NCI-H2107 (cell line): ENCODE results near the gene FAM110D.

ENCODE experiments used
- DNase-seq: peaks from one replicate; lab custom pipeline; 2025; lab: John Stamatoyannopoulos, UW

The FAM110D gene

GRCh38 chr1:26129778-26130177, 29.1 kb upstream of the FAM110D start:
- DNase-seq: no peak

- DNase-seq: no peak
Observed at GRCh38 chr1:26130695-26131094, 28.2 kb upstream of the FAM110D start.

GRCh38 chr1:26132128-26132833, 26.6 kb upstream of the FAM110D start:
- DNase-seq: no peak

- DNase-seq: no peak
Observed at GRCh38 chr1:26132834-26133167, 26.1 kb upstream of the FAM110D start.

- DNase-seq: no peak
Observed at GRCh38 chr1:26134466-26134865, 24.4 kb upstream of the FAM110D start.

- DNase-seq: no peak
Observed at GRCh38 chr1:26138974-26139558, 19.8 kb upstream of the FAM110D start.

- no peak for DNase-seq
Observed at GRCh38 chr1:26142159-26142558, 16.7 kb upstream of the FAM110D start.

- DNase-seq: peak; percentile 88
Observed at GRCh38 chr1:26145041-26145959, 13.6 kb upstream of the FAM110D start.

GRCh38 chr1:26145960-26146294, 13.0 kb upstream of the FAM110D start:
- no peak for DNase-seq

- DNase-seq: no peak
Observed at GRCh38 chr1:26148887-26149286, 10.0 kb upstream of the FAM110D start.

- no peak for DNase-seq
Observed at GRCh38 chr1:26153966-26154532, 4.8 kb upstream of the FAM110D start.

- DNase-seq: no peak
Observed at GRCh38 chr1:26154750-26155149, 4.1 kb upstream of the FAM110D start.

GRCh38 chr1:26155370-26156284, 3.3 kb upstream of the FAM110D start:
- DNase-seq: no peak

GRCh38 chr1:26156285-26157038, 2.4 kb upstream of the FAM110D start:
- no peak for DNase-seq

- no peak for DNase-seq
Observed at GRCh38 chr1:26158271-26158907, 490 bp upstream of the FAM110D start.

- no peak for DNase-seq
Observed at GRCh38 chr1:26159743-26160039, 812 bp downstream of the FAM110D start.

- no peak for DNase-seq
Observed at GRCh38 chr1:26160527-26161414, 1.9 kb downstream of the FAM110D start.

- no peak for DNase-seq
Observed at GRCh38 chr1:26161415-26162219, 2.7 kb downstream of the FAM110D start.

- no peak for DNase-seq
Observed at GRCh38 chr1:26162220-26162709, 3.4 kb downstream of the FAM110D start.
